Mucosa of descending colon (tissue), 3 donors: ENCODE results near the gene ZCCHC13. TPM values are rescaled to one million over a fixed set of nuclear protein-coding genes. Genes with fewer than 3 reads are reported as not detected.

Experiments used
- ATAC-seq: fragments of 200-7000 bp; cut with Tn5 transposase; one replicate; pipeline ENCODE4 v1.9.1; 2020; ENCODE audit warnings: mild to moderate bottlenecking, moderate library complexity
- DNase-seq, 3 donors: peaks; one replicate each; pipeline ENCODE4 v3.0.0-alpha.2; 2020
- H3K36me3 ChIP-seq: fragments of 200-600 bp; one replicate; pipeline ENCODE4 v1.8.0; 2021; ENCODE audit warnings: low read depth, mild to moderate bottlenecking
- H3K4me1 ChIP-seq: fragments of 200-600 bp; one replicate; pipeline ENCODE4 v1.8.0; 2021; ENCODE audit warnings: low read depth, mild to moderate bottlenecking
- H3K4me3 ChIP-seq: fragments of 200-600 bp; one replicate; pipeline ENCODE4 v1.8.0; 2021; ENCODE audit warnings: mild to moderate bottlenecking
- H3K9me3 ChIP-seq: fragments of 200-600 bp; one replicate; pipeline ENCODE4 v1.8.0; 2021; ENCODE audit warnings: mild to moderate bottlenecking
- intact Hi-C, 2 donors: fragments of 100-400 bp; cut with DNase I in 1 of 2; cut with micrococcal nuclease in 1 of 2; formaldehyde crosslinking; loops; one replicate each; pipeline versions ENCODE4 v1.11.0 to v1.11.1; 2022; cut with DNase I, micrococcal nuclease
- total RNA-seq, 3 donors: library from RNA; stranded (reverse); fragmentation: NEBNext Ultra II Directional in 2 of 3; extraction: Animal tissue kit (Norgen Biotek cat#: 25700) in 2 of 3; gene quantifications; one replicate each; pipeline versions ENCODE4 v1.2.1 to v1.2.4, GENCODE V29; 2021 to 2023
- TF ChIP-seq, protein P1 (sequence below): fragments of 200-600 bp; IDR thresholded peaks from one replicate; pipeline ENCODE4 v1.8.0; 2022; ENCODE audit warnings: antibody characterized with exemption, mild to moderate bottlenecking
- donor health status: DM: no; HTN: no; CAD: no; lungs with moderate emphysema.
- donor health status: DM: no; HTN: no; CAD: no.
- donor health status: DM: no; HTN: yes; CAD: no.

Gene ZCCHC13
- total RNA-seq, 3 donors from 2014 or later, result not detected

DNA sequence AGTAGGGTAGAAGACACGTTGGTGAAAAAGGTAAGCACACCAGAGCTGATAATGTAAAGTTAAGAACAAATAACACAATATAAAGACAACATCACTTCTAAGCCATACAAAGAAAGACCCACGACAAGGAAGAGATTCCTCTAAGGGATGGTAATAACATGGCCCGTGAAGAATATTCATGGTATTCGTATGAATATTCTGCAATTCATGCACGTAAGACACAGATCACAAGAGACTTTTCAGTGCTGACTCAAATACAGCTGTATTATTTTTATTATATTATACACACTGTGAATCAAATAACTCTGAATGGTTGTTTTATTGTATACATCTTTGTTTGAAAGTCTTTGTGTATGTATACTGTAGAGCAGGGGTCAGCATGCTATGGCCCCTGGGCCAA, 29.5 kb upstream of the ZCCHC13 start:
- Histone ChIP-seq H3K9me3 (no peaks in the 10 kb centered on the region), H3K36me3 (no peaks in the 10 kb centered on the region), H3K4me1 (no peaks in the 10 kb centered on the region), H3K4me3 (no peak overlapping the region)
- intact Hi-C loops, result no loop called here
- TF ChIP-seq, protein P1, sequence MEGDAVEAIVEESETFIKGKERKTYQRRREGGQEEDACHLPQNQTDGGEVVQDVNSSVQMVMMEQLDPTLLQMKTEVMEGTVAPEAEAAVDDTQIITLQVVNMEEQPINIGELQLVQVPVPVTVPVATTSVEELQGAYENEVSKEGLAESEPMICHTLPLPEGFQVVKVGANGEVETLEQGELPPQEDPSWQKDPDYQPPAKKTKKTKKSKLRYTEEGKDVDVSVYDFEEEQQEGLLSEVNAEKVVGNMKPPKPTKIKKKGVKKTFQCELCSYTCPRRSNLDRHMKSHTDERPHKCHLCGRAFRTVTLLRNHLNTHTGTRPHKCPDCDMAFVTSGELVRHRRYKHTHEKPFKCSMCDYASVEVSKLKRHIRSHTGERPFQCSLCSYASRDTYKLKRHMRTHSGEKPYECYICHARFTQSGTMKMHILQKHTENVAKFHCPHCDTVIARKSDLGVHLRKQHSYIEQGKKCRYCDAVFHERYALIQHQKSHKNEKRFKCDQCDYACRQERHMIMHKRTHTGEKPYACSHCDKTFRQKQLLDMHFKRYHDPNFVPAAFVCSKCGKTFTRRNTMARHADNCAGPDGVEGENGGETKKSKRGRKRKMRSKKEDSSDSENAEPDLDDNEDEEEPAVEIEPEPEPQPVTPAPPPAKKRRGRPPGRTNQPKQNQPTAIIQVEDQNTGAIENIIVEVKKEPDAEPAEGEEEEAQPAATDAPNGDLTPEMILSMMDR, result no peak
- DNase-seq, result no peak
- no peak for ATAC-seq

DNA sequence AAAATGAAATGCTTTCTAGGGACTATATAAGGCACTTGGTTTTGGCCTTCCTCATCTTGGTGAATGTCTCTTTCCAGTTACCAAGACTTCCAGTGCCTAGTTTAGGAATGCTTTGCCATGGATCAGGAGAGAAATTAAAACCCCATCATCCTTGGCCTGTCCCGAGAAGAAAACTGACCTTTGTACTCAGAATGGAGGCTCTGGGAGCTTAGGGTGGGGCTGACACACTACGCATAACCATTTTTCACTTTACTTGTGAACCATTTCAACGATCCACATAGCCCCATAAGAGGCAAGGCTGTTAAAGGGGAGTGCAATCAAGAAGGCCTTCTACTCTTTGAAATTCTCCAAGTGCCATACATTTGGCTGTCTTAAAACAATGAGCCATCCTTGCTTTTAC, 26.7 kb upstream of the ZCCHC13 start:
- Histone ChIP-seq H3K9me3 (no peaks in the 10 kb centered on the region), H3K4me3 (no peak overlapping the region), H3K36me3 (no peaks in the 10 kb centered on the region), H3K4me1 (no peaks in the 10 kb centered on the region)
- ATAC-seq (peak; percentile 63), DNase-seq (no peak)
- intact Hi-C loops, result no loop called here
- TF ChIP-seq, protein P1, result no peak

DNA sequence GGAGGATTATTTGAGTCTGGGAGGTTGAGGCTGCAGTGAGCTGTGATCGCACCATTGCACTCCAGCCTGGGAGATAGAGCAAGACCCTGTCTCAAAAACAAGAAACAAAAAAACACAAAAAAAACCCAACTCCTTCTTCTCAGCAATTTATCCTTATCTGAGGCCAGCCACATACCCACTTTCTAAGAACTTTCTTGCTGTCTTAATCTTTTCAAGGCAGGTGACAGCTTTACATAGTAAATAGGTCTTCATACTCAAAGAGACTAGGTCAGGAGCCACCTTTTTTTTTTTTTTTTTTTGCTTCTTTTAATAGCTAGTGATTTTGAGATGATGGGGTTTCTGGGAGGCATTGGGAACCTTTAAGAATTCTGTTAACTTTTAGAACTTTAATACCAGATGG, 26.1 kb upstream of the ZCCHC13 start:
- Histone ChIP-seq H3K36me3 (no peaks in the 10 kb centered on the region), H3K4me1 (no peaks in the 10 kb centered on the region), H3K4me3 (no peak overlapping the region), H3K9me3 (no peaks in the 10 kb centered on the region)
- ATAC-seq, result no peak
- TF ChIP-seq, protein P1, result no peak
- no peak for DNase-seq
- intact Hi-C loops, result no loop called here

DNA sequence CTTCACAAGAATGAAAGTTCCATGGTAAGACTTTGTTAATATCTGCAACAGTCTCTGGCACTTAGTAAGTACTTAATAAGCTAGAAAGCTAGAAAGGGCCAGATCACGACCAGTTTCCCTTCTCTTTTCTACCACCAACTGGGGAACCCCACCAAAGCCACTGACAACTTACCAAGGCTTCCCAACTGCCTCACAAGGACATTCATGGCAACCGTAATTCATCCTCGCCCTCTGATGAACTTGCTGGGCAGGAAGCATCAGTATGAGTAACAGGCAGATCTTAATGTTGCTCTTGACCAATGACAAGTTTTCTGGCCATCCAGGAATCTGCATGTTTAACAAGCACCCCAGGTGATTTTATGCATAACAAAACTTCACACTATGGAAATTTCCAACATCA, 23.2 kb upstream of the ZCCHC13 start:
- no peaks in the 10 kb centered on the region for H3K4me1 ChIP-seq
- no peak overlapping the region for H3K4me3 ChIP-seq
- TF ChIP-seq, protein P1, result no peak
- no peaks in the 10 kb centered on the region for H3K9me3 ChIP-seq
- DNase-seq (no peak), ATAC-seq (no peak)
- no peaks in the 10 kb centered on the region for H3K36me3 ChIP-seq
- intact Hi-C loops, result no loop called here

DNA sequence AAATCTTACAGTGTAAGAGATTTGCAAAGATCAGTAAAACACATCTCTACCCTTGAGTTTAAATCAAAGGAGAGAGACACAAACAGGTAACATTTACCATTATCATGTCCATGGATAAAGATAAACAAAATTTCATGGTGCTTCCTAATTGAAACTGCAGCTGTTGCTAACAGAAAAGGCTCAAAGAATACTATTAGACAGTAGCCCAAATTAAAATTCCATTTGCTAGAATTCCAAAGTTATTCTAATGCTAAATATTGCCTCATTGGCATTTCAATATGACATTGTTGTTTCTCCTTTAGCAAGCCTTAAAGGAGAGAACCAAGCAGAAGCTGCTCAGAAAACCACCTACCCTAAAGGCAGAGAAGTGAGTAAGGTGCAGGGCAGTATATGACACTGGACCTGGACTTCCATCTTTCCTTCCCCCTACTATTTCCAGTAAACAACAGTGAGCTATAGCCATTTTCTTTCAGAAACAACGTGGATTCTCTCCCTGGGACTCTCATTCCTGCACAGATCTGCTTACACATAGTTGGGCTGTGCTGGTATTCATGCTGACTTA, 19.5 kb upstream of the ZCCHC13 start:
- Histone ChIP-seq H3K9me3 (no peaks in the 10 kb centered on the region), H3K4me1 (no peaks in the 10 kb centered on the region), H3K36me3 (no peaks in the 10 kb centered on the region), H3K4me3 (no peak overlapping the region)
- ATAC-seq (no peak), DNase-seq (no peak)
- TF ChIP-seq, protein P1, result no peak
- intact Hi-C loops, result no loop called here
